KG1 (cell line): Measurements from ENCODE around the gene COBL.
"Not testable (repeated sequence)": the region's sequence is repeated elsewhere in the genome, so short reads cannot be mapped to it uniquely, and the experiment has no call there.

Source experiments
- DNase-seq: peaks from one replicate; lab custom pipeline; 2025; lab: John Stamatoyannopoulos, UW

The COBL gene

GRCh38 chr7:50994753-50995319 is 321.8 kb downstream of the COBL start:
- no peak for DNase-seq

DNA sequence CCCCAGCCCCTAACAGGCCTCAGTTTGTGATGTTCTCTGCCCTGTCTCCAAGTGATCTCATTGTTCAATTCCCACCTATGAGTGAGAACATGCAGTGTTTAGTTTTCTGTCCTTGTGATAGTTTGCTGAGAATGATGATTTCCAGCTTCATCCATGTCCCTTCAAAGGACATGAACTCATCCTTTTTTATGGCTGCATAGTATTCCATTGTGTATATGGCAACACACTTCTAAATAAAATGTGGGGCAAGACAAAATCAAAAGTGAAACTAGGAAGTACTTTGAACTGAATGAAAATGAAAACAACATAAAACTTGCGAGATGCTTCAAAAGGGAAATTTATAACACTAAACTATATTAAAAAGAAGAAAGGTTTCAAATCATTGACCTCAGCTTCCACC is 326.4 kb downstream of the COBL start:
- not testable (repeated sequence) for DNase-seq

- DNase-seq = no peak
These were observed 327.6 kb downstream of the COBL start for GRCh38 chr7:50988988-50989387.

DNA sequence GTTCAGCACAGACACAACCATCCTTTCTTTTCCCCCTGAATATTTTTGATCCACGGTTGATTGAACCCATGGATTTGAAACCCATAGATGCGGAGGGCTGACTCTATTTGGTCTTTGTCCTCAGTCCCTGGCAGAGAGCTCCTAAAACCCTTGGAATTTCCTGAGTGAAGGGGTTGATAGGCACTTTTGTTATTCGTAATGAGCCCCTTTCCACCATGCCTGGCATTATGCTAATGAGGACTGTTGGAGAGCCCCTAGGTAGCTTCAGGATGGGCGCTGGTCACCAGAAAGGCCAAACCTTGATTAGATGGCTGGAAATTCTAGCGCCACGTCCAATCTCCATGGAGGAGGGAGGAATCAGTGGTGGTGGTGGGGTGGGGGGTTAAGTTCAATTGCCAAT is 328.1 kb downstream of the COBL start:
- no peak for DNase-seq

DNA sequence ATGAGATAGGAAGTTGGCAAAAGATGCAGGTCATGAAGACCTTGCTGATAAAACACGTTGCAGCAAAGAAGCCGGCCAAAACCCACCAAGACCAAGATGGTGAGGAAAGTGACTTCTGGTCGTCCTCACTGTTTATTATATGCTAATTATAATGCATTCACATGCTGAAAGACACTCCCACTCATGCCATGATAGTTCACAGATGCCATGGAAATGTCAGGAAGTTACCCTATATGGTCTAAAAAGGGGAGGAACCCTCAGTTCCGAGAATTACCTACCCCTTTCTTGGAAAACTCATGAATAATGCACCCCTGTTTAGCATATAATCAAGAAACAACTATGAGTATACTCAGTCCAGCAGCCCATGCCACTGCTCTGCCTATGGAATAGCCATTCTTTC is 331.5 kb downstream of the COBL start:
- no peak for DNase-seq

DNA sequence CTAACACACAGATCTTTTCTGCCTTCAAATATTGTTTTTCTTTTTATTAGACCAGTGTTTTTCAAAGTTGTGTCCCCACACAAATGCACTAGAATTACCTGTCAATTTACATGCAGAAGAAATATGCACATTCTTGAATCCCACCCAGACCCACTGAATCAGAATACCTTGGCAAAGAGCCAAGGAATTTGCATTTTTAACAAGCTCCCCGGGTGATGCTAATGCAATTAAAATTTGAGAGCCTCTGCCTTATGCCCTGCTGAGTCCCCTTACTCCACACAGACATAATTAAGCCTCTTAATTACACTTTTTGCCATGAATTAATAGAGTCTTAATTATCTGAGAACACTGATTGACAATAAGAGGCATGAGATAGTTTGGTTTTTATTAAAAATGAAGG is 332.8 kb downstream of the COBL start:
- no peak for DNase-seq

DNA sequence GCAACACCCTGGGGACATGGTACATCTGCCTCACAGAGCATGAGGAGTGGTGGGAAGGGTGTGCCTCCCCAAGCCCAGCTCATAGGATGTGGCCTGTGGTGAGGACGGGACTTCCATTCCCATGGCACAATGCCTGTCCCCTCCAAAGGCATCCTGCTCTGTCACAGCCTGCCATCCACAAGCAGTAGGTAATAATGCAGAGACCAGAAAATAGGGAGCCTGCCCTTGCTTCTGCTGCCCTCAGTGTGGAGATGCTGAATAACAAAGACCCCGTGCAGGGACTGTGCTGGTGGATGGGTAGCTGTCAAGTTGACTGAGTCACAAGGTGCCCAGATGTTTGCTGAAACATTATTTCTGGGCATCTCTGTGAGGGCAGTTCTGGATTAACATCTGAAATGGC is 334.0 kb downstream of the COBL start:
- DNase-seq = no peak

DNA sequence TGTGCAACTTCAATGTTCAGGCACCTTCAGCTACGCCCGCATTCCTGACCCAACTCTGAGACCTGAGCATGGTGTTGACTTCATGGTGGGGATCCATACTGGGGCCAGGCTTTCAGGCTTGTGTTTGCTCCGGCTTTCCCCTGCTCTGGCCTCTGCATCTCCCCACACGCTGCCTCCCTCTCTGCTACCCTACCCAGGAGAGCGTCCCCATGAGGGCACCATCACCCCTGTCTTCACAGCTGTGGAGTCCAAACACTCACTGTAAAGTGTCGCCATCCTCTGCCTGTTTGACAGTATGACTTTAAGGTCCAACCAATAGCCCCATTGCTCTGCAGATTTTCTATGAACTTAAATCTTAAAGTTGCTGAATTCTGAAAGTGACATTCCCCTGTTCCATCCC is 334.9 kb downstream of the COBL start:
- DNase-seq = no peak

- no peak for DNase-seq
These were observed 336.2 kb downstream of the COBL start for GRCh38 chr7:50980411-50980810.

GRCh38 chr7:50978633-50979215 is 337.9 kb downstream of the COBL start:
- no peak for DNase-seq

- no peak for DNase-seq
These were observed 339.2 kb downstream of the COBL start for GRCh38 chr7:50977421-50977820.

- DNase-seq = no peak
These were observed 340.5 kb downstream of the COBL start for GRCh38 chr7:50976064-50976463.

GRCh38 chr7:50974240-50974639 is 342.4 kb downstream of the COBL start:
- DNase-seq = no peak

DNA sequence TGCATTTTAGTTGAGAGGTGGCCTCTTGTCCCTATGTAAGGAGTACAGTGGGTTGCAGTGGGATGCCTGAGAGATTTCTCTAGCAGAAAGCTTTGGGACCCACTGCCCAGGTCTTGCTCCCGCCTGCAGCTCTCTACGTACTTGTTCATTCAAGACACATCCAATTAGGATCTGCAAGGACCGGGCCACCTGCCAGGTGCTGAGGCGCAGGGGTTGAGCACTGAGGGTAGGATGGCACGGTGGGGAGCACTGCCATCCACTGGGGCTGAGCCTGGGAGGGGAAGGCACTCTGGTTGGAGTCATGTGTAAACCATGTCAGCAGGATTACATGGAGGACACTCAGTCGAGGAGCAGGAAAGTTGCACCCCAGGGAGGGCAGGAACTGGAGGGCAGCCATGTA is 342.8 kb downstream of the COBL start:
- no peak for DNase-seq

DNA sequence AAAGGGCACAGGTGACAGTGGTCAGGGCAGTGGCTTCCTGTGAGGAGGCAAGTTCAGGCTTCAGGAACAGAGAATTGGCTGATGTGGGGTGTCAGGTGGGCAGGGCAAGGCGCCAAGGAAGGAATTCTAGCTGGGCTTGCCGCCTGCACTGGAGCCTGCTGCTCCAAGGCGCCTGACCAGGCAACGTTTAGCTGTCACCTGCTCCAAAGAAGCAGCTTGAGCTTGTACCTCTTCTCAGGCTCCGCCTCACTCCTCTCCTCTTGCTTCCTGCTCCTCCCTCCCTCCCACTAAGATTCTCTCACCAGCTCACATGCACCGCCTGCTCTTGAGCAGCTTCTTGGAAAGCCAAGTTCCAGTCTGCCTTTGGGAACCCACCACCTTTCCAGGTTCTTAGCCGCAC is 346.5 kb downstream of the COBL start:
- no peak for DNase-seq
